ENCODE results near the gene TBC1D4. TPM values are rescaled to one million over a fixed set of nuclear protein-coding genes. Genes with fewer than 3 reads are reported as not detected.
"Not testable (repeated sequence)": the region's sequence is repeated elsewhere in the genome, so short reads cannot be mapped to it uniquely, and the experiment has no call there.

TBC1D4 gene
- total RNA-seq, 2 experiments from 2014 or later, result 37.4 to 42.0 TPM

- Mint-ChIP-seq H3K27me3 (no peaks in the 10 kb centered on the region), H3K36me3 (ENCODE audit: low read depth) (no peaks in the 10 kb centered on the region), H3K4me3 (no peak overlapping the region), H3K4me1 (ENCODE audit: low read depth) (peaks cover 4% of the 10 kb centered on the region), H3K9me3 (no peaks in the 10 kb centered on the region), H3K27ac (no peak overlapping the region)
- Histone ChIP-seq H3K36me3 (ENCODE audit: insufficient read depth, low read length) (no peaks in the 10 kb centered on the region), H3K4me1 (ENCODE audit: insufficient read depth, low read length) (no peaks in the 10 kb centered on the region), H3K4me3 (ENCODE audit: low read length) (no peak overlapping the region), H3K27me3 (ENCODE audit: control insufficient read depth in 1 of 2, insufficient read depth in 2 of 2, low read length in 2 of 2) (no peaks in the 10 kb centered on the region), H3K9me3 (ENCODE audit: control insufficient read depth in 1 of 2, insufficient read depth in 1 of 2, low read length in 2 of 2) (no peaks in the 10 kb centered on the region), H3K27ac (ENCODE audit: low read depth in 1 of 2, low read length in 2 of 2) (no peak overlapping the region)
- ChIA-PET POLR2A (interaction anchor here (0.6 kb wide), 1 partner anchor 14 kb away, joined by 3 read pairs; no protein-coding TSS in a partner anchor), CTCF (no interaction called here)
- no peak for ATAC-seq (ENCODE audit: poor library complexity)
- no peak for DNase-seq
- no peak for TF ChIP-seq CTCF (IDR thresholded peaks at IDR 0.05)
- intact Hi-C loops (cut with DNase I, micrococcal nuclease), result loop anchor here (5.0 kb wide), 2 partner anchors 33 to 38 kb away; no protein-coding TSS in a partner anchor
Measured at GRCh38 chr13:75355609-75356008, 126.4 kb downstream of the TBC1D4 start.

- ATAC-seq (ENCODE audit: poor library complexity) (no peak), DNase-seq (no peak)
- no peaks in the 10 kb centered on the region for H3K27me3 ChIP-seq (ENCODE audit: control insufficient read depth in 1 of 2, insufficient read depth in 2 of 2, low read length in 2 of 2)
- CTCF ChIA-PET, result no interaction called here
- no peaks in the 10 kb centered on the region for H3K36me3 ChIP-seq (ENCODE audit: insufficient read depth, low read length)
- Mint-ChIP-seq H3K4me1 (ENCODE audit: low read depth) (peaks cover 4% of the 10 kb centered on the region), H3K27me3 (no peaks in the 10 kb centered on the region), H3K9me3 (no peaks in the 10 kb centered on the region), H3K36me3 (ENCODE audit: low read depth) (no peaks in the 10 kb centered on the region), H3K4me3 (no peak overlapping the region), H3K27ac (no peak overlapping the region)
- H3K4me3 ChIP-seq (ENCODE audit: low read length), result no peak overlapping the region
- POLR2A ChIA-PET, result no interaction called here
- H3K9me3 ChIP-seq (ENCODE audit: control insufficient read depth in 1 of 2, insufficient read depth in 1 of 2, low read length in 2 of 2), result no peaks in the 10 kb centered on the region
- TF ChIP-seq CTCF (IDR thresholded peaks at IDR 0.05), result no peak
- H3K27ac ChIP-seq (ENCODE audit: low read depth in 1 of 2, low read length in 2 of 2), result no peak overlapping the region
- H3K4me1 ChIP-seq (ENCODE audit: insufficient read depth, low read length), result no peaks in the 10 kb centered on the region
- intact Hi-C loops (cut with DNase I, micrococcal nuclease), result no loop called here
Measured at GRCh38 chr13:75353781-75354193, 128.2 kb downstream of the TBC1D4 start.

- no peak overlapping the region for H3K4me3 ChIP-seq (ENCODE audit: low read length)
- H3K4me3 Mint-ChIP-seq, result no peak overlapping the region
- intact Hi-C loops (cut with DNase I, micrococcal nuclease), result no loop called here
- TF ChIP-seq CTCF (IDR thresholded peaks at IDR 0.05), result no peak
- no peaks in the 10 kb centered on the region for H3K4me1 ChIP-seq (ENCODE audit: insufficient read depth, low read length)
- no peaks in the 10 kb centered on the region for H3K27me3 Mint-ChIP-seq
- no peaks in the 10 kb centered on the region for H3K4me1 Mint-ChIP-seq (ENCODE audit: low read depth)
- no peaks in the 10 kb centered on the region for H3K9me3 Mint-ChIP-seq
- H3K27me3 ChIP-seq (ENCODE audit: control insufficient read depth in 1 of 2, insufficient read depth in 2 of 2, low read length in 2 of 2), result no peaks in the 10 kb centered on the region
- ATAC-seq (ENCODE audit: poor library complexity) (no peak), DNase-seq (no peak)
- H3K9me3 ChIP-seq (ENCODE audit: control insufficient read depth in 1 of 2, insufficient read depth in 1 of 2, low read length in 2 of 2), result no peaks in the 10 kb centered on the region
- no peaks in the 10 kb centered on the region for H3K36me3 Mint-ChIP-seq (ENCODE audit: low read depth)
- CTCF ChIA-PET, result no interaction called here
- H3K27ac Mint-ChIP-seq, result no peak overlapping the region
- H3K27ac ChIP-seq (ENCODE audit: low read depth in 1 of 2, low read length in 2 of 2), result no peak overlapping the region
- POLR2A ChIA-PET, result no interaction called here
- no peaks in the 10 kb centered on the region for H3K36me3 ChIP-seq (ENCODE audit: insufficient read depth, low read length)
Measured at GRCh38 chr13:75352641-75353327, 129.2 kb downstream of the TBC1D4 start.

GRCh38 chr13:75351538-75351937 is 130.4 kb downstream of the TBC1D4 start:
- H3K27me3 Mint-ChIP-seq; H3K4me3 Mint-ChIP-seq; H3K4me1 ChIP-seq (ENCODE audit: insufficient read depth, low read length); H3K9me3 Mint-ChIP-seq; H3K4me3 ChIP-seq (ENCODE audit: low read length); DNase-seq; ATAC-seq (ENCODE audit: poor library complexity); POLR2A ChIA-PET; H3K27ac ChIP-seq (ENCODE audit: low read depth in 1 of 2, low read length in 2 of 2); H3K36me3 ChIP-seq (ENCODE audit: insufficient read depth, low read length); CTCF ChIA-PET; H3K27me3 ChIP-seq (ENCODE audit: control insufficient read depth in 1 of 2, insufficient read depth in 2 of 2, low read length in 2 of 2); H3K9me3 ChIP-seq (ENCODE audit: control insufficient read depth in 1 of 2, insufficient read depth in 1 of 2, low read length in 2 of 2); intact Hi-C loops (cut with DNase I, micrococcal nuclease); H3K36me3 Mint-ChIP-seq (ENCODE audit: low read depth); H3K4me1 Mint-ChIP-seq (ENCODE audit: low read depth); H3K27ac Mint-ChIP-seq: not testable (repeated sequence)

Data from CD4-positive, alpha-beta T cell (primary cell).